ENCODE measurements around the gene TGFBRAP1. TPM values are rescaled to one million over a fixed set of nuclear protein-coding genes. Genes with fewer than 3 reads are reported as not detected.
A peak's percentile ranks its signal among the peaks of the same experiment; 100 is the strongest.

Gene TGFBRAP1
- total RNA-seq, 4 donors from 2014 or later = 13.1 to 21.8 (median 19.4) TPM

DNA sequence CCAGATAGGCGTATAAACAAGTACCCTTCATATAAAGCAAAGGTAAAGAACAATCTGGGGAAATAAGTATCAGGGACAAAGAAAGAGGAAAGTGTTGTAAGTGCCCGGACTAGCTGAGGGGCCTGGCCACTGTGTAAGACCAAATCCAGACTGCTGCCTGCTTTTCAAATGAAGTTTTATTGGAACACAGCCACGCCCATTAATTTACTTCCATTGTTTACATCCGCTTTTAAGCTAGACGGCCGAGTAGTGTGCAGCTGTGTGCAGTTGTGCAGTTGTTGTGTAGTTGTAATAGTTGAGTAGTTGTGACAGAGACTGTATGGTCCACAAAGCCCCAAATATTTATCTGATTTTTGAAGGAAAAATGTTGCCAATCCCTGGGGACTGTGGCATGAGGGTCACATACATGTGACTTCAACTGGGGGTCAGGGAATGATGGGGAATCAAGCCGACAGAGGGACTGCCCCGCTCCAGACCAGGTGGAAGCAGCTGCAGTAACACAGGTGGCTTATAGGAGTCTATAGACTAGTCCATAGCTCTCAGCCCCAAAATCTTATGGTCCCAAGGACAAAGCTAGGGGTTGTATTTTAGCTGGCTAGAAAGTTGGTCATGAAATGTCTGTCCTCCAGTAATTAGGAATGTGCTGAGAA lies 39.3 kb upstream of the TGFBRAP1 start:
- Histone ChIP-seq H3K27ac (peak overlapping the region in 2 of 4 donors; percentile 6 to 55), H3K27me3 (no peaks in the 10 kb centered on the region), H3K36me3 (peaks cover 0 to 18% (median 1%) of the 10 kb centered on the region in 4 donors), H3K4me1 (peaks cover 7 to 35% (median 18%) of the 10 kb centered on the region in 4 donors), H3K4me3 (no peak overlapping the region), H3K9me3 (no peaks in the 10 kb centered on the region)
- 19 to 42% methylated on average over 5 to 8 of the region's 8 CpGs for WGBS, 2 donors (ENCODE audit: low coverage in 1 of 2)
- intact Hi-C loops (cut with DNase I; ENCODE audit: low total_unique reads) = no loop called here
- DNase-seq = no peak
- TF ChIP-seq, protein P1, sequence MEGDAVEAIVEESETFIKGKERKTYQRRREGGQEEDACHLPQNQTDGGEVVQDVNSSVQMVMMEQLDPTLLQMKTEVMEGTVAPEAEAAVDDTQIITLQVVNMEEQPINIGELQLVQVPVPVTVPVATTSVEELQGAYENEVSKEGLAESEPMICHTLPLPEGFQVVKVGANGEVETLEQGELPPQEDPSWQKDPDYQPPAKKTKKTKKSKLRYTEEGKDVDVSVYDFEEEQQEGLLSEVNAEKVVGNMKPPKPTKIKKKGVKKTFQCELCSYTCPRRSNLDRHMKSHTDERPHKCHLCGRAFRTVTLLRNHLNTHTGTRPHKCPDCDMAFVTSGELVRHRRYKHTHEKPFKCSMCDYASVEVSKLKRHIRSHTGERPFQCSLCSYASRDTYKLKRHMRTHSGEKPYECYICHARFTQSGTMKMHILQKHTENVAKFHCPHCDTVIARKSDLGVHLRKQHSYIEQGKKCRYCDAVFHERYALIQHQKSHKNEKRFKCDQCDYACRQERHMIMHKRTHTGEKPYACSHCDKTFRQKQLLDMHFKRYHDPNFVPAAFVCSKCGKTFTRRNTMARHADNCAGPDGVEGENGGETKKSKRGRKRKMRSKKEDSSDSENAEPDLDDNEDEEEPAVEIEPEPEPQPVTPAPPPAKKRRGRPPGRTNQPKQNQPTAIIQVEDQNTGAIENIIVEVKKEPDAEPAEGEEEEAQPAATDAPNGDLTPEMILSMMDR (IDR thresholded peaks at IDR 0.05) = no peak
- TF ChIP-seq POLR2A (IDR thresholded peaks at IDR 0.05) (no peak), EP300 (IDR thresholded peaks at IDR 0.05; ENCODE audit: low read depth) (no peak), POLR2AphosphoS5 (IDR thresholded peaks at IDR 0.05) (no peak)
- in situ Hi-C loops (cut with MboI; ENCODE audit: low pct_ligation_motif_present in 1 of 4, low pct_unique_long_range_greater_than_20kb in 1 of 4, low sequenced_read_pairs in 3 of 4) = loop anchor here in 1 of 4 donors (10.0 kb wide), 1 partner anchor 136 kb away; no protein-coding TSS in a partner anchor

DNA sequence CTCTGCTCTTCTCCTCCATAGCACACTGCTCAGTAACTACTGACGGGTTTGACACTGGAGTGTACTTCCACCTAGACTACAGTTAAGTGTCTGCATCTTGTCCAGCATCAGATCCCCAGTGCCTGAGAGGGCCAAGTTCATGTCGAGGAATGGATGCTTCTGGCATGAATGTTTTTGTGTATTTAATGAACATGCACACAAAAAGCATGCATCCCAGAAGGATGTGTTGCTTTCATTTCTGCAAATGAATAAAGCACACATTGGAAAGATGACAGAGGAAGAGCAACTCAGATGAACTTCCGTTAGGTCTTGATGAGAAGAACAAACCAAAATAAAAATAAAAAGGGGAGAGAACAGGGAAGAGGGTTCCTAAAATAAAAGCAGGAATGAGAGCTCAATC lies 35.7 kb upstream of the TGFBRAP1 start:
- in situ Hi-C loops (cut with MboI; ENCODE audit: low pct_ligation_motif_present in 1 of 4, low pct_unique_long_range_greater_than_20kb in 1 of 4, low sequenced_read_pairs in 3 of 4) (loop anchor here in 1 of 4 donors (10.0 kb wide), 1 partner anchor 140 kb away; no protein-coding TSS in a partner anchor), intact Hi-C loops (cut with DNase I; ENCODE audit: low total_unique reads) (no loop called here)
- Histone ChIP-seq H3K27me3 (no peaks in the 10 kb centered on the region), H3K36me3 (peaks cover 0 to 37% (median 9%) of the 10 kb centered on the region in 4 donors), H3K9me3 (no peaks in the 10 kb centered on the region), H3K4me1 (peaks cover 0 to 25% (median 15%) of the 10 kb centered on the region in 4 donors), H3K4me3 (no peak overlapping the region), H3K27ac (no peak overlapping the region)
- 72 to 73% methylated on average over 2 to 3 of the region's 3 CpGs for WGBS, 2 donors (ENCODE audit: low coverage in 1 of 2)
- DNase-seq = no peak
- TF ChIP-seq, protein P1 (IDR thresholded peaks at IDR 0.05) = no peak
- no peak for TF ChIP-seq POLR2A (IDR thresholded peaks at IDR 0.05)
- TF ChIP-seq EP300 (IDR thresholded peaks at IDR 0.05; ENCODE audit: low read depth) = no peak
- no peak for TF ChIP-seq POLR2AphosphoS5 (IDR thresholded peaks at IDR 0.05)

DNA sequence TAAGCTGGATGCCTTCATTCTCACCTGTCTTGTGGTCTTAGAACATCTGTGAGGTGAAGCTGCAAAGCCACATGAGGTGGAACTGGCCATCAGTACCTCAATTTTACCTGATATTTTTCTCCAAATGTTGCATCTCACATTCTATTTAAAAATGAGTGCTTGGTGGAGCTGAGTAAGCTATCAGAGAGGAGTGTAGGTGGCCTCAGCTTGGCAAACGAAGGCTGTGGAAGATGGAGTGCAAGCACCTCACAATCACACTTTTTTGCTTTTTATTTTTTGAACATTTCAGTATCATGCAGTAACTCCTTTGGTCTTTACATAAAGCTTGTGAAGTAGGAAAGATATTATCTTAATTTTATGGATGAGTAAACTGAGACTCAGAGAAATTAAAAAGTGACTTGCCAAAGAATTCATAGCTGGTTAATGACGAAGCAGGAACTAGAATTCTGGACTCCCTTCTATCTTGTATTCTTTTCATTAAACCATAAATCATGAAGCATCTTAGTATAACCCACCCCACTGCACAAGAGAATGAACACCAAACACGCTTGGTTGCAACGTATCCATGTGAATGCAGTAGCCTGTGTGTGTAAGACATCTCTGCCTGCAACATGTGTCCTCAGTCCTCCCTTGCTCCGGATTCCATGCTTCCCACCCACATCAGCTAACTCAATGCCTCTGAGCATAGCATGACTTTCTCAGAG lies 35.1 kb upstream of the TGFBRAP1 start:
- Histone ChIP-seq H3K4me3 (no peak overlapping the region), H3K9me3 (no peaks in the 10 kb centered on the region), H3K4me1 (peaks cover 0 to 19% (median 12%) of the 10 kb centered on the region in 4 donors), H3K36me3 (peaks cover 0 to 42% (median 9%) of the 10 kb centered on the region in 4 donors), H3K27me3 (no peaks in the 10 kb centered on the region), H3K27ac (no peak overlapping the region)
- TF ChIP-seq EP300 (IDR thresholded peaks at IDR 0.05; ENCODE audit: low read depth) = no peak
- no peak for TF ChIP-seq POLR2A (IDR thresholded peaks at IDR 0.05)
- no peak for TF ChIP-seq POLR2AphosphoS5 (IDR thresholded peaks at IDR 0.05)
- TF ChIP-seq, protein P1 (IDR thresholded peaks at IDR 0.05) = no peak
- no peak for DNase-seq
- WGBS, 2 donors (ENCODE audit: low coverage in 1 of 2) = 68 to 83% methylated on average over 3 to 5 of the region's 5 CpGs
- in situ Hi-C loops (cut with MboI; ENCODE audit: low pct_ligation_motif_present in 1 of 4, low pct_unique_long_range_greater_than_20kb in 1 of 4, low sequenced_read_pairs in 3 of 4) (loop anchor here in 1 of 4 donors (10.0 kb wide), 1 partner anchor 140 kb away; no protein-coding TSS in a partner anchor), intact Hi-C loops (cut with DNase I; ENCODE audit: low total_unique reads) (no loop called here)

DNA sequence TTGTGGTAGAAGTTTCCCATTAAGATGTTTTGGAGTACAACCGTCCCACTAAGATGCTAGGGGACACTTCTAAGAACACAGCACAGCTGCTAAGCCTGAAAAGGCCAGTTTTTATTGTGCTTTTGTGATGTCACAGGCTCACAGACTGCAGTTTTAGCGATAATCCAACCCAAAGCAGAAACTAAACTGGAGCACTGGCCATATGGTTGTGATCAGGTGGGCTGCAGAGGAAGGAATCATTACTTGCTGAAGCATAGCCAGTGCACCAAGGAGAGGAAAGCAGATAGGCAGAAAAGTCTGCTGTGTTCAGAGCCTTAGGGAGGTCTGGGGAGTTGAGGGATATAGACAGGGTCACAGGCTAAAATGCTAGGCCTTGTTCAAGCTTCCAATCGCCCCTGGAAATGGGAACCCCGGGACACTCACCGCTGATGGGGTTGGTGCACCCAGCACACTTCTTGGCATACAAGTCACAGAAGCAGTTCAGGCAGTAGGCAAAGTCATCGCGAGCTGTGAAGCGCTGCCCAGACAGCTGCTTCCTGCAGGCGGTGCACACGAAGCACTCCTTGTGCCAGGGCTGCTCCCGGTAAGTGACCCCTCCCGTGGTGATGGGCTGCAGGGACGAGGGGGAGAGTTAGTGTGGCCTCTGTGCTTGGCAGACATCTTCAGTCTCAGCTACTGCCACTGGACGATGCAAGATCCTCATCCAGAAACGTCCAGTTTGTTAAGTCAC lies 33.5 kb upstream of the TGFBRAP1 start:
- no peaks in the 10 kb centered on the region for H3K27me3 ChIP-seq
- intact Hi-C loops (cut with DNase I; ENCODE audit: low total_unique reads) = no loop called here
- TF ChIP-seq POLR2AphosphoS5 (IDR thresholded peaks at IDR 0.05) = no peak
- no peak overlapping the region for H3K4me3 ChIP-seq
- DNase-seq = no peak
- peaks cover 0 to 3% (median 0%) of the 10 kb centered on the region in 4 donors for H3K4me1 ChIP-seq
- no peaks in the 10 kb centered on the region for H3K9me3 ChIP-seq
- in situ Hi-C loops (cut with MboI; ENCODE audit: low pct_ligation_motif_present in 1 of 4, low pct_unique_long_range_greater_than_20kb in 1 of 4, low sequenced_read_pairs in 3 of 4) = loop anchor here in 1 of 4 donors (10.0 kb wide), 1 partner anchor 142 kb away; no protein-coding TSS in a partner anchor
- WGBS, 2 donors (ENCODE audit: low coverage in 1 of 2) = 61 to 80% methylated on average over 1 to 14 of the region's 15 CpGs
- peaks cover 0 to 44% (median 8%) of the 10 kb centered on the region in 4 donors for H3K36me3 ChIP-seq
- no peak overlapping the region for H3K27ac ChIP-seq

All from transverse colon (tissue), 4 donors.